Measurements from ENCODE around the gene EPAS1. TPM values are rescaled to one million over a fixed set of nuclear protein-coding genes. Genes with fewer than 3 reads are reported as not detected.

The EPAS1 gene
- total and polyA plus RNA-seq, 2 of the 13 experiments (the other 11 are each of a cell fraction or from before 2014, with no cell fraction given) = 47.1 to 182 TPM

GRCh38 chr2:46299365-46300263, 2.4 kb downstream of the EPAS1 start (continued):
- TF ChIP-seq ZNF670 (CRISPR knock-in tag; IDR thresholded peaks at IDR 0.05; ENCODE audit: borderline replicate concordance) (no peak), DMTF1 (CRISPR knock-in tag; IDR thresholded peaks at IDR 0.05) (no peak), TEAD3 (CRISPR knock-in tag; optimal IDR thresholded peaks at IDR 0.05; ENCODE audit: borderline replicate concordance) (peak; percentile 49), GTF3A (CRISPR knock-in tag; conservative IDR thresholded peaks at IDR 0.05) (no peak), ATF6 (CRISPR knock-in tag; conservative IDR thresholded peaks at IDR 0.05) (0 out of 2 replicates have a peak, but pooled peaks have one; percentile 40), ZNF607 (CRISPR knock-in tag; IDR thresholded peaks at IDR 0.05; ENCODE audit: borderline replicate concordance) (peak; percentile 69; the same call in 1 of the 2 replicates), ZNF556 (CRISPR knock-in tag; IDR thresholded peaks at IDR 0.05; ENCODE audit: borderline replicate concordance) (0 out of 2 replicates have a peak, but pooled peaks have one; percentile 44), DDIT3 (CRISPR knock-in tag; IDR thresholded peaks at IDR 0.05) (0 out of 2 replicates have a peak, but pooled peaks have one; percentile 11), GATA4 (IDR thresholded peaks at IDR 0.05; ENCODE audit: borderline replicate concordance, low read depth) (no peak), CBX1 (IDR thresholded peaks at IDR 0.05; ENCODE audit: low read depth) (no peak), ZNF644 (CRISPR knock-in tag; IDR thresholded peaks at IDR 0.05; ENCODE audit: low read depth) (0 out of 2 replicates have a peak, but pooled peaks have one; percentile 35), ELF3 (CRISPR knock-in tag; IDR thresholded peaks at IDR 0.05) (no peak), PAWR (CRISPR knock-in tag; IDR thresholded peaks at IDR 0.05; ENCODE audit: borderline replicate concordance) (no peak), XRCC5 (optimal IDR thresholded peaks at IDR 0.05; ENCODE audit: low read length) (no peak), PAXIP1 (CRISPR knock-in tag; conservative IDR thresholded peaks at IDR 0.05) (no peak), AGO1 (IDR thresholded peaks at IDR 0.05; ENCODE audit: low read depth, low read length, poor library complexity, severe bottlenecking) (no peak), ZNF781 (CRISPR knock-in tag; IDR thresholded peaks at IDR 0.05; ENCODE audit: borderline replicate concordance, not compliant biosample characterization) (no peak), ZNF10 (CRISPR knock-in tag; IDR thresholded peaks at IDR 0.05; ENCODE audit: borderline replicate concordance, low read depth) (no peak), NFE2 (CRISPR knock-in tag; IDR thresholded peaks at IDR 0.05) (no peak)
